Loucy (cell line): Measurements from ENCODE around the gene CATSPERD.

Experiments used
- H2AFZ ChIP-seq: fragments of 200-600 bp; sonication (generic); 2 replicates; pipeline ENCODE4 v1.6.0; 2016; ENCODE audit warnings: antibody characterized with exemption, mild to moderate bottlenecking, low read length, moderate library complexity
- H3F3A ChIP-seq: fragments of 200-600 bp; 2 replicates; pipeline ENCODE4 v1.6.0; 2016; ENCODE audit warnings: antibody characterized with exemption, low read depth, mild to moderate bottlenecking
- H3K27me3 ChIP-seq: fragments of 200-600 bp; sonication (generic); 2 replicates; pipeline ENCODE4 v1.6.1; 2014; ENCODE audit warnings: low read length, mild to moderate bottlenecking; ENCODE audit not compliant: insufficient read depth, poor library complexity, severe bottlenecking
- H3K36me3 ChIP-seq: fragments of 200-600 bp; sonication (generic); 2 replicates; pipeline ENCODE4 v1.6.1; 2016; ENCODE audit warnings: low read length; ENCODE audit not compliant: insufficient read depth
- H3K4me1 ChIP-seq: fragments of 200-600 bp; sonication (generic); 2 replicates; pipeline ENCODE4 v1.5.1; 2014; ENCODE audit warnings: low read length, mild to moderate bottlenecking; ENCODE audit not compliant: insufficient read depth, poor library complexity, severe bottlenecking
- H3K4me2 ChIP-seq: fragments of 200-600 bp; sonication (generic); 2 replicates; pipeline ENCODE4 v1.6.0; 2014; ENCODE audit warnings: antibody characterized with exemption, low read length, low read depth, mild to moderate bottlenecking; ENCODE audit not compliant: poor library complexity, severe bottlenecking
- H3K4me3 ChIP-seq: fragments of 200-600 bp; sonication (generic); 2 replicates; pipeline ENCODE4 v1.5.1; 2014; ENCODE audit warnings: low read length, mild to moderate bottlenecking, mixed read lengths; ENCODE audit not compliant: poor library complexity, severe bottlenecking
- H3K79me2 ChIP-seq: fragments of 200-600 bp; sonication (generic); 2 replicates; pipeline ENCODE4 v1.6.1; 2014; ENCODE audit warnings: low read length; ENCODE audit not compliant: insufficient read depth
- H3K9ac ChIP-seq: fragments of 200-600 bp; sonication (generic); 2 replicates; pipeline ENCODE4 v1.6.0; 2014; ENCODE audit warnings: mild to moderate bottlenecking, low read depth, low read length, moderate library complexity; ENCODE audit not compliant: poor library complexity, severe bottlenecking
- H3K9me2 ChIP-seq: fragments of 200-600 bp; sonication (generic); replicated peaks from 2 replicates; pipeline ENCODE4 v1.6.1; 2016; ENCODE audit warnings: low read depth, low read length, mixed read lengths
- H3K9me3 ChIP-seq: fragments of 200-600 bp; sonication (generic); 2 replicates; pipeline ENCODE4 v1.6.1; 2014; ENCODE audit warnings: mild to moderate bottlenecking, antibody characterized with exemption, low read length, low read depth; ENCODE audit not compliant: insufficient read depth
- H4K20me1 ChIP-seq: fragments of 200-600 bp; sonication (generic); 2 replicates; pipeline ENCODE4 v1.6.0; 2014; ENCODE audit warnings: antibody characterized with exemption, low read length, mild to moderate bottlenecking; ENCODE audit not compliant: insufficient read depth, poor library complexity, severe bottlenecking
- EZH2phosphoT487 ChIP-seq: fragments of 200-600 bp; IDR thresholded peaks from 2 replicates; pipeline ENCODE4 v1.6.1; 2018; ENCODE audit warnings: antibody characterized with exemption, mild to moderate bottlenecking, moderate library complexity, borderline replicate concordance
- TF ChIP-seq, protein P1 (sequence below): fragments of 200-600 bp; sonication (generic); conservative IDR thresholded peaks from 2 replicates; pipeline ENCODE4 v1.5.1; 2014; ENCODE audit warnings: mild to moderate bottlenecking, antibody characterized with exemption, low read length

CATSPERD gene

DNA sequence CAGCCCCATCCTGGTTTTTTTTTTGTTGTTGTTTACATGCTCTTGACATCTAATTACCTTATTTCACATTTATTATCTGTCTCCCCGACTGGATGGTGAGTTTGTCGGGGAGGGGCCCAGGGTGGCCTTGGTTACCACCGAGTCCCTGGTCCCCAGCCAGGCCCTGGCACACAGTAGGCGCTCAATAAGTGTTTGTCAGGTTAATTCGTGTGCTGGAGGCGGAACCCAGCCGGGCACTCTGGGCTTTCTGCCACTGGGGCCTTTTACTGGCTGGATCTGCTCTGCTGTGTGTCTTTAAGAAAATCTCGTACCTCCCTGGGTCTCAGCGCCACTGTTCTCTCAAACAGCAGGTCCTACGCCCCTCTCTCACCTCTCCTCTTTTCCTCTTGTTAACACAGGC is 89.0 kb downstream of the CATSPERD start:
- no peaks in the 10 kb centered on the region for H4K20me1 ChIP-seq
- no peaks in the 10 kb centered on the region for H3K4me1 ChIP-seq
- H3K4me3 ChIP-seq, result no peak overlapping the region
- no peak overlapping the region for H2AFZ ChIP-seq
- no peaks in the 10 kb centered on the region for H3F3A ChIP-seq
- no peaks in the 10 kb centered on the region for H3K27me3 ChIP-seq
- H3K79me2 ChIP-seq, result no peaks in the 10 kb centered on the region
- no peaks in the 10 kb centered on the region for H3K36me3 ChIP-seq
- H3K9ac ChIP-seq, result no peak overlapping the region
- H3K4me2 ChIP-seq, result no peak overlapping the region
- H3K9me3 ChIP-seq, result no peaks in the 10 kb centered on the region
- no peaks in the 10 kb centered on the region for H3K9me2 ChIP-seq
- TF ChIP-seq, protein P1, sequence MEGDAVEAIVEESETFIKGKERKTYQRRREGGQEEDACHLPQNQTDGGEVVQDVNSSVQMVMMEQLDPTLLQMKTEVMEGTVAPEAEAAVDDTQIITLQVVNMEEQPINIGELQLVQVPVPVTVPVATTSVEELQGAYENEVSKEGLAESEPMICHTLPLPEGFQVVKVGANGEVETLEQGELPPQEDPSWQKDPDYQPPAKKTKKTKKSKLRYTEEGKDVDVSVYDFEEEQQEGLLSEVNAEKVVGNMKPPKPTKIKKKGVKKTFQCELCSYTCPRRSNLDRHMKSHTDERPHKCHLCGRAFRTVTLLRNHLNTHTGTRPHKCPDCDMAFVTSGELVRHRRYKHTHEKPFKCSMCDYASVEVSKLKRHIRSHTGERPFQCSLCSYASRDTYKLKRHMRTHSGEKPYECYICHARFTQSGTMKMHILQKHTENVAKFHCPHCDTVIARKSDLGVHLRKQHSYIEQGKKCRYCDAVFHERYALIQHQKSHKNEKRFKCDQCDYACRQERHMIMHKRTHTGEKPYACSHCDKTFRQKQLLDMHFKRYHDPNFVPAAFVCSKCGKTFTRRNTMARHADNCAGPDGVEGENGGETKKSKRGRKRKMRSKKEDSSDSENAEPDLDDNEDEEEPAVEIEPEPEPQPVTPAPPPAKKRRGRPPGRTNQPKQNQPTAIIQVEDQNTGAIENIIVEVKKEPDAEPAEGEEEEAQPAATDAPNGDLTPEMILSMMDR, result no peak
- TF ChIP-seq EZH2phosphoT487, result no peak

DNA sequence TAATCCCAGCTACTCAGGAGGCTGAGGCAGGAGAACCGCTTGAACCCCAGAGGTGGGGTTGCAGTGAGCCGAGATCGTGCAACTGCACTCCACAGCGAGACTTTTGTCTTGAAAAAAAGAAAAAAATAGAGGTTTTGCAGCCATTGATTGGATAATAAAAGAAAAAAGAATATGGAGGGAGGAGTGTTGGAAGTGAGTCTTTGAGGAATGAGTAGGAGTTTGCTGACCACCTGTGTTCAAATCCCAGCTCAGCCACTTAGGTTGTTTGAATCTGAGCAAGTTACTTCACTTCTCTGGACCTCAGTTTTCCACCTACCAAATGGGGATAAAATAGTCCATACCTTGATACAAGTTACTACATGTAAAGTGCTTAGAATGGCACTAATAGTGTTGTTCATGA is 90.7 kb downstream of the CATSPERD start:
- H3K9ac ChIP-seq, result no peak overlapping the region
- no peak overlapping the region for H3K4me3 ChIP-seq
- H3K27me3 ChIP-seq, result no peaks in the 10 kb centered on the region
- H3K4me2 ChIP-seq, result no peak overlapping the region
- TF ChIP-seq, protein P1, result no peak
- TF ChIP-seq EZH2phosphoT487, result no peak
- H3K4me1 ChIP-seq, result no peaks in the 10 kb centered on the region
- H4K20me1 ChIP-seq, result no peaks in the 10 kb centered on the region
- no peaks in the 10 kb centered on the region for H3K79me2 ChIP-seq
- H3K9me3 ChIP-seq, result no peaks in the 10 kb centered on the region
- no peaks in the 10 kb centered on the region for H3K9me2 ChIP-seq
- H3K36me3 ChIP-seq, result no peaks in the 10 kb centered on the region
- no peak overlapping the region for H2AFZ ChIP-seq
- no peaks in the 10 kb centered on the region for H3F3A ChIP-seq

DNA sequence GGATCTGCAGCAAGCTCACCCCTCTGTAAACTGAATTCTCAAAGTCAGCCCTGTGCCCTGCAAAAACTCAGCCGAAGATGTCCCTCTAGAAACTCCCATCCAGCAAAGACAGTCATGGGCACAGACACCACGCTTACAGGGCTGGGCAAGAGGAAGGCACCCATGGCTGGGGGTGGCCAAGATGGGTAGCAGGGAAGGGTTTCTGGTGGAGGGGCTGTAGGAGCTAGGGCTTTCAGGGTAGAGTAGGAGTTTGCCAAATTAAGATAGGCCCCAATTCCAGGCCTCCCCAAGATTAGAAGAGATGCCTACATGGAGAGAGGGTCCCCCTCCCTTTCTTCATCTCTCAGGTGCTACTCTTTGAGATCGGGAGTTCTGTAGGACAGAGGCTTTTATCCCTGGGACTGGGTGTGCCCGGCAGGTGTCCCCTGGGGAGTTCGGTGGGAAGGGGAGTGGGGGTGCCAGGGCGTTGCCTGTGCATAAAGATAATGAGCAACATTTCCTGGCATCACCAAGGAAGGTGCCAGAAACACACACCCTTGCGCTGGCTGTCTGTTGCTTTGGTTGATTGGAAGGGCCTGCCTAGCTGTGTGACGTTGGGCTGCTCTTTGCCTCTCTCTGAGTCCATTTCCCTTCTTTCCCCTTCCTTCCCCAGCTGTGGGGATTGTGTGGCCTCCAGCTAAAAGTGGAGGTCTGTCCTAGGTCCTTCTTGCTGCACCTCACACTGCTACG is 93.8 kb downstream of the CATSPERD start:
- Histone ChIP-seq H3K27me3 (no peaks in the 10 kb centered on the region), H3K36me3 (no peaks in the 10 kb centered on the region), H2AFZ (no peak overlapping the region), H4K20me1 (no peaks in the 10 kb centered on the region), H3K4me1 (no peaks in the 10 kb centered on the region), H3K4me2 (no peak overlapping the region), H3K79me2 (no peaks in the 10 kb centered on the region), H3K9me3 (no peaks in the 10 kb centered on the region), H3K9ac (no peak overlapping the region), H3K4me3 (no peak overlapping the region), H3K9me2 (no peaks in the 10 kb centered on the region), H3F3A (no peaks in the 10 kb centered on the region)
- TF ChIP-seq, protein P1, result no peak
- no peak for TF ChIP-seq EZH2phosphoT487
